AG08396 (cell line): ENCODE measurements around the gene STX16.

Experiments used
- DNase-seq: peaks from one replicate; pipeline ENCODE4 v3.0.0; 2012; ENCODE audit warnings: low spot score, mixed read lengths

The STX16 gene

GRCh38 chr20:58711266-58712051, 60.4 kb downstream of the STX16 start:
- peak; percentile 4 for DNase-seq

GRCh38 chr20:58712151-58712791, 61.2 kb downstream of the STX16 start:
- DNase-seq, result peak; percentile 1

GRCh38 chr20:58712806-58713731, 62.0 kb downstream of the STX16 start:
- DNase-seq, result peak; percentile 6

GRCh38 chr20:58713801-58714339, 62.8 kb downstream of the STX16 start:
- peak; percentile 6 for DNase-seq

- DNase-seq, result peak; percentile 9
These were observed 63.3 kb downstream of the STX16 start for GRCh38 chr20:58714340-58714922.

GRCh38 chr20:58714923-58715351, 63.9 kb downstream of the STX16 start:
- peak; percentile 1 for DNase-seq

- peak; percentile 4 for DNase-seq
These were observed 64.3 kb downstream of the STX16 start for GRCh38 chr20:58715391-58715800.

GRCh38 chr20:58715801-58716475, 64.9 kb downstream of the STX16 start:
- DNase-seq, result peak; percentile 5

GRCh38 chr20:58716476-58717277, 65.6 kb downstream of the STX16 start:
- DNase-seq, result peak; percentile 12

GRCh38 chr20:58717278-58718091, 66.4 kb downstream of the STX16 start:
- peak; percentile 7 for DNase-seq

- DNase-seq, result peak; percentile 2
These were observed 67.1 kb downstream of the STX16 start for GRCh38 chr20:58718121-58718563.

- DNase-seq, result no peak
These were observed 67.6 kb downstream of the STX16 start for GRCh38 chr20:58718729-58719128.

GRCh38 chr20:58719258-58719657, 68.2 kb downstream of the STX16 start:
- peak; percentile 1 for DNase-seq

GRCh38 chr20:58719971-58720371, 68.9 kb downstream of the STX16 start:
- DNase-seq, result peak; percentile 7

GRCh38 chr20:58720890-58721289, 69.8 kb downstream of the STX16 start:
- DNase-seq, result no peak

GRCh38 chr20:58721951-58722778, 71.1 kb downstream of the STX16 start:
- DNase-seq, result peak; percentile 7

- DNase-seq, result no peak
These were observed 72.0 kb downstream of the STX16 start for GRCh38 chr20:58722877-58723627.

- no peak for DNase-seq
These were observed 72.5 kb downstream of the STX16 start for GRCh38 chr20:58723628-58723984.
